Ovary (tissue), 9 donors: ENCODE measurements around the gene TRUB2. TPM values are rescaled to one million over a fixed set of nuclear protein-coding genes. Genes with fewer than 3 reads are reported as not detected.

ENCODE experiments used
- DNase-seq, 5 donors: peaks; one replicate each; pipeline ENCODE4 v3.0.0-alpha.2; 2019 to 2020
- H3K27ac ChIP-seq, 2 donors: fragments of 200-600 bp; one replicate each; pipeline versions ENCODE4 v1.5.1 to v1.8.0; 2019 to 2022
- H3K27me3 ChIP-seq: fragments of 200-600 bp; one replicate; pipeline ENCODE4 v1.8.0; 2022
- H3K36me3 ChIP-seq: fragments of 200-600 bp; sonication (generic); one replicate; pipeline ENCODE4 v1.5.1; 2019
- H3K4me1 ChIP-seq: one replicate; pipeline ENCODE4 v1.8.1; 2013; ENCODE audit warnings: mild to moderate bottlenecking, moderate library complexity; ENCODE audit not compliant: insufficient read depth
- H3K4me3 ChIP-seq: fragments of 200-600 bp; sonication (generic); one replicate; pipeline ENCODE4 v1.5.1; 2017
- H3K9me3 ChIP-seq, 2 donors: fragments of 200-600 bp in 1 of 2; sonication (generic) in 1 of 2; one replicate each; pipeline versions ENCODE4 v1.5.1 to v1.8.1; 2013 to 2019; ENCODE audit warnings: mild to moderate bottlenecking in 1 of 2, moderate library complexity in 1 of 2
- EP300 ChIP-seq: sonication (generic); formaldehyde crosslinking; IDR thresholded peaks from one replicate; pipeline ENCODE4 v1.6.1; 2017; ENCODE audit warnings: antibody characterized with exemption
- POLR2A ChIP-seq: fragments of 450-650 bp; IDR thresholded peaks from one replicate; pipeline ENCODE4 v1.6.1; 2017; ENCODE audit warnings: antibody characterized with exemption, mild to moderate bottlenecking, moderate library complexity
- WGBS, 3 donors: extraction: QIAGEN DNeasy Blood & Tissue Kit in 1 of 3; methylation state at CpG; one replicate each; pipeline versions ENCODE4 v1.1.5 to v1.1.7; 2013 to 2017; 5-methylcytosine and 5-hydroxymethylcytosine counted together
- intact Hi-C, 4 donors: fragments of 100-400 bp; cut with DNase I; formaldehyde crosslinking; loops; one replicate each; pipeline versions ENCODE4 v1.11.0 to v1.15.1; 2022 to 2023
- polyA plus RNA-seq, 2 donors: library from polyadenylated mRNA; stranded (reverse); fragments of 200-250 nt in 1 of 2; fragments of 350-450 nt in 1 of 2; fragmentation: Illumina TruSeq in 1 of 2; extraction: RNeasy Lipid Tissue Mini Kit (QIAGEN cat#74804) in 1 of 2; gene quantifications; one replicate each; pipeline ENCODE4 v1.2.3, GENCODE V29; 2013 to 2014
- total RNA-seq, 7 donors: library from RNA; depleted of rRNA in 2 of 7; stranded (reverse); fragments of >200 nt in 2 of 7; fragmentation: NEBNext Ultra II Directional in 3 of 7; extraction: Animal tissue kit (Norgen Biotek cat#: 25700) in 3 of 7; gene quantifications; one replicate each; pipeline versions ENCODE4 v1.1.0 to v1.2.4, GENCODE V29; 2016 to 2023
- TF ChIP-seq, protein P1 (sequence below), 3 donors: fragments of 450-650 bp in 2 of 3; fragments of 200-600 bp in 1 of 3; IDR thresholded peaks; one replicate each; pipeline versions ENCODE4 v1.5.1 to v1.8.0; 2016 to 2022; ENCODE audit warnings: antibody characterized with exemption in 3 of 3, mild to moderate bottlenecking in 1 of 3
- donor health status: DM: no; HTN: no; CAD: no; lungs with moderate emphysema.
- donor health status: DM: no; HTN: no; CAD: no.
- donor health status: Bipolar disorder and iron deficiency.
- donor health status: DM: yes; HTN: yes; CAD: no.
- donor health status: DM: no; HTN: no; CAD: no.
- donor health status: DM: yes; HTN: yes; CAD: no.

Gene TRUB2
- total and polyA plus RNA-seq, 9 donors = 4.6 to 29.4 (median 19.7) TPM

DNA sequence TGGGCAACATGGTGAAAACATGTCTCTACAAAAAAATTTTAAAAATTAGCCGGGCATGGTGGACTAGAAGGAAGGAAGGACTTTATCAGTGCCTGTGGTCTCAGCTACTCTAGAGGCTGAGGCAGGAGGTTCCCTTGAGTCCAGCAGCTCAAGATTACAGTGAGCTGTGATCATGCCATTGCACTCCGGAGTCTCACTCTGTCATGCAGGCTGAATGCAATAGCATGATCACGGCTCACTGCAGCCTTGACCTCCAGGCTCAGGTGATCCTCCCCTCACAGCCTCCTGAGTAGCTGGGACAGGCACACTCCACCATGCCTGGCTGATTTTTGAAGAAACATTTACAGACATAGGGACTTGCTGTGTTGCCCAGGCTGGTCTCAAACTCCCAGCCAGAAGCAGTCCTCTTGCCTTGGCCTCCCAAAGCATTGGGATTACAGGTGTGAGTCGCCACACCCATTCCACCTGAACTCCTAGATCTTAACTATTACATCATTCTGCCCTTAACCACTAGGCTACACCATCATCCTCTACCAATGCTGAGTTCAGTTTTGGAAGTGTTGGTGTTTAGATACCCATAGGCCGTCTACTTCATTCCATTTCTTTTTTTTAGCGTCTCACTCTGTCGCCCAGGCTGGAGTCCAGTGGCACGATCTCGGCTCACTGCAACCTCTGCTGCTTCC lies 46.9 kb upstream of the TRUB2 start:
- no peak overlapping the region for H3K4me3 ChIP-seq
- intact Hi-C loops = loop anchor here in 1 of 4 donors (10.0 kb wide), 1 partner anchor 46 kb away; no protein-coding TSS in a partner anchor
- H3K4me1 ChIP-seq = peaks cover 1% of the 10 kb centered on the region
- DNase-seq = no peak
- no peak for TF ChIP-seq EP300
- TF ChIP-seq POLR2A = no peak
- TF ChIP-seq, protein P1, sequence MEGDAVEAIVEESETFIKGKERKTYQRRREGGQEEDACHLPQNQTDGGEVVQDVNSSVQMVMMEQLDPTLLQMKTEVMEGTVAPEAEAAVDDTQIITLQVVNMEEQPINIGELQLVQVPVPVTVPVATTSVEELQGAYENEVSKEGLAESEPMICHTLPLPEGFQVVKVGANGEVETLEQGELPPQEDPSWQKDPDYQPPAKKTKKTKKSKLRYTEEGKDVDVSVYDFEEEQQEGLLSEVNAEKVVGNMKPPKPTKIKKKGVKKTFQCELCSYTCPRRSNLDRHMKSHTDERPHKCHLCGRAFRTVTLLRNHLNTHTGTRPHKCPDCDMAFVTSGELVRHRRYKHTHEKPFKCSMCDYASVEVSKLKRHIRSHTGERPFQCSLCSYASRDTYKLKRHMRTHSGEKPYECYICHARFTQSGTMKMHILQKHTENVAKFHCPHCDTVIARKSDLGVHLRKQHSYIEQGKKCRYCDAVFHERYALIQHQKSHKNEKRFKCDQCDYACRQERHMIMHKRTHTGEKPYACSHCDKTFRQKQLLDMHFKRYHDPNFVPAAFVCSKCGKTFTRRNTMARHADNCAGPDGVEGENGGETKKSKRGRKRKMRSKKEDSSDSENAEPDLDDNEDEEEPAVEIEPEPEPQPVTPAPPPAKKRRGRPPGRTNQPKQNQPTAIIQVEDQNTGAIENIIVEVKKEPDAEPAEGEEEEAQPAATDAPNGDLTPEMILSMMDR (IDR thresholded peaks at IDR 0.05) = no peak
- H3K27me3 ChIP-seq = no peaks in the 10 kb centered on the region
- no peak overlapping the region for H3K27ac ChIP-seq
- no peaks in the 10 kb centered on the region for H3K36me3 ChIP-seq
- H3K9me3 ChIP-seq = no peaks in the 10 kb centered on the region
- WGBS, 3 donors = 79 to 86% (median 82%) methylated on average over 9 of the region's 9 CpGs

GRCh38 chr9:128365525-128365924 lies 43.3 kb upstream of the TRUB2 start:
- no peaks in the 10 kb centered on the region for H3K27me3 ChIP-seq
- H3K9me3 ChIP-seq = no peaks in the 10 kb centered on the region
- no peak for DNase-seq
- no peak overlapping the region for H3K4me3 ChIP-seq
- TF ChIP-seq EP300 (no peak), POLR2A (no peak)
- TF ChIP-seq, protein P1 (IDR thresholded peaks at IDR 0.05) = no peak
- H3K4me1 ChIP-seq = peaks cover 5% of the 10 kb centered on the region
- no peak overlapping the region for H3K27ac ChIP-seq
- intact Hi-C loops = loop anchor here in 1 of 4 donors (10.0 kb wide), 1 partner anchor 49 kb away; no protein-coding TSS in a partner anchor
- H3K36me3 ChIP-seq = no peaks in the 10 kb centered on the region
- 86 to 93% (median 89%) methylated on average over 4 of the region's 4 CpGs for WGBS, 3 donors

DNA sequence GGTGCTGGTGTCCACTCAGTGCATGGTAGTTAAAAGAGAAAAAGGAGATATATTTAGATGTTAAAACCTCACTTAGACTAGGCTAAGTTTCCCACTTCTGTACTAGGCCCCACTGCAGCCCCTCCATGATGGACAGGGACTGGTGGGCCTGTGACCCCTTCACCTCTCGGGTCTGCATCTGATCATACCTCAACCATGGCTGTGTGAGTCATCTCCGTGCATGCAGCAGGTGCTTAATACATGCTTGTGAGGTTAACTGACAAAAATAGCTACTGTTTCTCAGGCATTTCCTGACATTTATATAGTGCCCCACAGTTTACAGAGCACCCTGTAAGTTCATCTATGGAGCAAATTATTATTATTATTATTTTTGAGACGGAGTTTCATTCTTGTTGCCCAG lies 40.5 kb upstream of the TRUB2 start:
- Histone ChIP-seq H3K9me3 (no peaks in the 10 kb centered on the region), H3K4me1 (peaks cover 5% of the 10 kb centered on the region), H3K36me3 (no peaks in the 10 kb centered on the region), H3K4me3 (no peak overlapping the region), H3K27ac (peak overlapping the region in 1 of 2 donors; percentile 27), H3K27me3 (no peaks in the 10 kb centered on the region)
- TF ChIP-seq, protein P1 (IDR thresholded peaks at IDR 0.05) = no peak
- TF ChIP-seq POLR2A (no peak), EP300 (no peak)
- intact Hi-C loops = loop anchor here in 2 of 4 donors (5.0 to 10.0 kb wide), 2 partner anchors 52 to 190 kb away; partner anchors contain the start of gene SPTAN1 (in 1 of the 2)
- no peak for DNase-seq
- 67 to 83% (median 75%) methylated on average over 3 of the region's 3 CpGs for WGBS, 3 donors

DNA sequence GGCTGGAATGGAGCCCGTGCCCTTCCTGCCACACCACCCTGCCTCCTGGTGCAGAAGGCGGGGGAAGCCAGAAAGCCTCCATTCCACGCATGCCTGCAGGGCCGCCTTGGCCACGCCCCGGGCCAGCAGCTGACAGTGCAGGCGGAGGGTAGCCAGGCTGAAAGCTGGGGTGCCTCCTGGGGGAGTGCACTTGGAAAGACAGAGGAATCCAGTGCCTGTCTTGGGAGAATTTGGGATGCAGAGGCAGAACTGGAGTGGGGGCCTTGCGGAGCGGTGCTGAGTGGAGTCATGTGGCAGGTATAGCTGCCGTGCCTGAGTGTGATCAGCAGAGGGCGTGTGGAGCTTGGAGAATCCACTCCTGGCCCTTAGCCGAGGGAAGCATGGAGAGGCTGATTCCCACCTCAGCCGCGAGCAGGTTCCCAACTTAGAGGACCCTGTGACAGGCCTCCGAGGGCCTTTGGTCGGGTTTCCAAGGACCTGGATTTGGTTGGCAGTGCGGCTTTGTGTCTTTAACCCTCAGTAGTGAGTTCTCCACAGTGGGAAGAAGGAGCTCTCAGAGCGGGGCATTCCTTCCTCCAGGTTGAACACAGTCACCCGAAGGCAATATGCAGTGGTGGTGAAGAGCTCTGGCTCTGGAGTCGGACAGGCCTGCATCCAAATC lies 39.9 kb upstream of the TRUB2 start:
- intact Hi-C loops = loop anchor here in 2 of 4 donors (5.0 to 10.0 kb wide), 2 partner anchors 53 to 190 kb away; partner anchors contain the start of gene SPTAN1 (in 1 of the 2)
- Histone ChIP-seq H3K4me1 (peaks cover 5% of the 10 kb centered on the region), H3K36me3 (no peaks in the 10 kb centered on the region), H3K9me3 (no peaks in the 10 kb centered on the region), H3K27me3 (no peaks in the 10 kb centered on the region), H3K27ac (peak overlapping the region in 1 of 2 donors; percentile 27), H3K4me3 (peak overlapping the region; percentile 19)
- DNase-seq = peak; percentile 84 to 90 (median 86)
- TF ChIP-seq EP300 = no peak
- TF ChIP-seq, protein P1 (IDR thresholded peaks at IDR 0.05) = peak in 2 of 3 donors; percentile 68 to 92
- TF ChIP-seq POLR2A = peak; percentile 15
- 6 to 10% (median 8%) methylated on average over 20 of the region's 20 CpGs for WGBS, 3 donors
